ENCODE data around the gene LRP10.
"Not testable (repeated sequence)": the region's sequence is repeated elsewhere in the genome, so short reads cannot be mapped to it uniquely, and the experiment has no call there.

LRP10 gene

DNA sequence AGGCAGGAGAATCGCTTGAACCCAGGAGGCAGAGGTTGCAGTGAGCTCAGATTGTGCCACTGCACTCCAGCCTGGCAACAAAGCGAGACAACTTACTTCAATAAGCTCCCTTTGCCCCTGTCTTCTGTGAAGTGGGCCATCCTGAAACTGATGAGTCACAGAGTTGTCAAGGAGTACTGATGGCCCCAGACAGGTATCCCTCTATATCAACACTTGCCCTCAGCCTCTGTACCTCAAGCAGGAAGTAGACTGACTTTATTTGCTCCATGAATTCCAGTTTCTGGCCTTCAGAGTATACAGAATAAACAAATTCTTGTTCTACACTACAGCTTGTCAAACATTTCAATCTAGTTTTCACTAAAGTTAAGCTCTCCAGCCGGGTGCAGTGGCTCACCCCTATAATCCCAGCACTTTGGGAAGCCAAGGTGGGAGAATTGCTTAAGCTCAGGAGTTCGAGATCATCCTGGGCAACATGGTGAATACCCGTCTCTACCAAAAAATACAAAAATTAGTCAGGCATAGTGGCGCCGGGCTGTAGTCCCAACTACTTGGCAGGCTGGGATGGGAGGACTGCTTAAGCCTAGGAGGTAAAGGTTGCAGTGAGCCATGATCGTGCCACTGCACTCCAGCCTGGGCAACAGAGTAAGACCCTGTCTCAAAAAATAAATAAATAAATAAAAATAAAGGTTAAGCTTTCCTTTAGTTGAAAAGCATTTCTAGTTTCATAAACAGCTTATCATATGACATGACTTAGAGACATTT, 16.4 kb upstream of the LRP10 start:
- Histone ChIP-seq H3K9me3 (ENCODE audit: control insufficient read depth, low read depth, low read length) (no peaks in the 10 kb centered on the region), H3K4me1 (ENCODE audit: control insufficient read depth, low read depth, low read length) (peaks cover 3% of the 10 kb centered on the region), H3K4me3 (ENCODE audit: low read length) (no peak overlapping the region), H3K36me3 (ENCODE audit: control insufficient read depth, low read depth, low read length) (no peaks in the 10 kb centered on the region), H3K27me3 (ENCODE audit: control insufficient read depth, insufficient read depth, low read length) (no peaks in the 10 kb centered on the region), H3K9ac (ENCODE audit: low read length) (no peak overlapping the region), H3K27ac (ENCODE audit: low read length) (no peak overlapping the region)

DNA sequence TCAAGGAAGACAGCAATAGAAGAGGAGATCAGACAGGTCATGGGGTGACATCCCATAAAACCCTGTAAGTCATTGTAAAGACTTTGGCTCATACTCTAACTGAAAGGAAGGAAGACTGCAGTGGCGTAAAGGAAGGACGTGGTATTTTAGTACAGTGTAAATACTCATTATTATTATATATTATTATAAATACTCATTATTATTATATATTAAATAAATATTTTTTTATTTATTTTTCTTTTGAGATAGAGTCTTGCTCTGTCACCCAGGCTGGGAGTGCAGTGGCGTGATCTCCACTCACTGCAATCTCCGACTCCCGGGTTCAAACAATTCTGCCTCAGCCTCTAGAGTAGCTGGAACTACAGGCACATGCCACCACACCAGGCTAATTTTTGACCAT, 15.1 kb upstream of the LRP10 start:
- H3K9ac ChIP-seq (ENCODE audit: low read length): no peak overlapping the region
- H3K4me3 ChIP-seq (ENCODE audit: low read length): no peak overlapping the region
- no peak overlapping the region for H3K27ac ChIP-seq (ENCODE audit: low read length)
- H3K9me3 ChIP-seq (ENCODE audit: control insufficient read depth, low read depth, low read length): no peaks in the 10 kb centered on the region
- no peaks in the 10 kb centered on the region for H3K27me3 ChIP-seq (ENCODE audit: control insufficient read depth, insufficient read depth, low read length)
- H3K36me3 ChIP-seq (ENCODE audit: control insufficient read depth, low read depth, low read length): no peaks in the 10 kb centered on the region
- H3K4me1 ChIP-seq (ENCODE audit: control insufficient read depth, low read depth, low read length): peaks cover 3% of the 10 kb centered on the region

DNA sequence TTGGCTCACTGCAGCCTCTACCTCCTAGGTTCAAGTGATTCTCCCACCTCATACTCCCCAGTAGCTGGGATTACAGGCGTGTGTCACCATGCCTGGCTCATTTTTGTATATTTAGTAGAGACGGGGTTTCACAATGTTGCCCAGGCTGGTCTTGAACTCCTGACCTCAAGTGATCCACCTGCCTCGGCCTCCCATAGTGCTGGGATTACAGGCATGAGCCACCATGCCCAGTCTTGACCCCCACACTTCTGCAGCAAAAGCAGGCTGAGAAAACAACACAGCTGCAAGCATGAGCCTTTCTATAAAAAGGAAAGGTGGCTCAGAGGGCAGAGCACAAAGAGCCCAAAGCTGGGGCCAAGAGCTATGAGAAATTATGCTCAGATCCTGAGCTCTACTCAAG, 11.2 kb upstream of the LRP10 start:
- H3K9me3 ChIP-seq (ENCODE audit: control insufficient read depth, low read depth, low read length); H3K27me3 ChIP-seq (ENCODE audit: control insufficient read depth, insufficient read depth, low read length); H3K9ac ChIP-seq (ENCODE audit: low read length); H3K27ac ChIP-seq (ENCODE audit: low read length); H3K4me3 ChIP-seq (ENCODE audit: low read length); H3K4me1 ChIP-seq (ENCODE audit: control insufficient read depth, low read depth, low read length); H3K36me3 ChIP-seq (ENCODE audit: control insufficient read depth, low read depth, low read length): not testable (repeated sequence)

DNA sequence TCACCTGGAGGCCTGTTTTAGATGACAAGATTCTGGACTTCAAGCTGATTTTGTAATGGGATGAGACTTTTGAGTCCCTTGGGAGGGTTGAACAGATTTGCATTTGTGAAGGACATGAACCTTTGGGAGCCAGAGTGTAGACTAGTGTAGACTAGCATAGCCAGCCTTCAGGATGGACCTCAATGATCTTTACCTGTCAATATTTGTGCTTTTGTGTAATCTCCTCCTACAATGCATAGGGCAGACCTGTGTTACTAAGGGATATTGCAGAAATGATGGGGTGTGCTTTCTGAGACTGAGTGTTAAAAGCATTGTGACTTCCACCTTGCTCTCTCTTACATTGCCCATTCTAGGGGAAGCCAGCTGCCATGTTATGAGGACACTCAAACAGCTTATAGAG, 9.9 kb upstream of the LRP10 start:
- H3K27ac ChIP-seq (ENCODE audit: low read length): no peak overlapping the region
- H3K9ac ChIP-seq (ENCODE audit: low read length): no peak overlapping the region
- no peaks in the 10 kb centered on the region for H3K36me3 ChIP-seq (ENCODE audit: control insufficient read depth, low read depth, low read length)
- no peaks in the 10 kb centered on the region for H3K27me3 ChIP-seq (ENCODE audit: control insufficient read depth, insufficient read depth, low read length)
- H3K9me3 ChIP-seq (ENCODE audit: control insufficient read depth, low read depth, low read length): no peaks in the 10 kb centered on the region
- no peaks in the 10 kb centered on the region for H3K4me1 ChIP-seq (ENCODE audit: control insufficient read depth, low read depth, low read length)
- H3K4me3 ChIP-seq (ENCODE audit: low read length): no peak overlapping the region

DNA sequence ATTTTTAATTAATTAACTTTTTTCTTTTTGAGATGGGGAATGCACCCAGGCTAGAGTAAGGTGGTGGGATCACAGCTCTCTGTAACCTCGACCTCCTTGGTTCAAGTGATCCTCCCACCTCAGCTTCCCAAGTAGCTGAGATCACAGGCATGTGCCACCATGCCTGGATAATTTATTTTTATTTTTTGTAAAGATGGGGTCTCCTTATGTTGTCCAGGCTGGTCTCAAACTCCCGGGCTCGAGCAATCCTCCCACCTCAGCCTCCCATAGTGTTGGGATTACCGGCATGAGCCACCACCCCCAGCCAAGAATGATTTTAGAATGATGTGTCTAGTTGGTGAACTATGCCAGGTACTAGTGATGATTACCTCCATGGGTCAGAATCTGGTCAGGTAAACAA, 6.6 kb upstream of the LRP10 start:
- Histone ChIP-seq H3K4me1 (ENCODE audit: control insufficient read depth, low read depth, low read length) (no peaks in the 10 kb centered on the region), H3K27me3 (ENCODE audit: control insufficient read depth, insufficient read depth, low read length) (no peaks in the 10 kb centered on the region), H3K4me3 (ENCODE audit: low read length) (no peak overlapping the region), H3K27ac (ENCODE audit: low read length) (no peak overlapping the region), H3K9ac (ENCODE audit: low read length) (no peak overlapping the region), H3K36me3 (ENCODE audit: control insufficient read depth, low read depth, low read length) (no peaks in the 10 kb centered on the region), H3K9me3 (ENCODE audit: control insufficient read depth, low read depth, low read length) (no peaks in the 10 kb centered on the region)

DNA sequence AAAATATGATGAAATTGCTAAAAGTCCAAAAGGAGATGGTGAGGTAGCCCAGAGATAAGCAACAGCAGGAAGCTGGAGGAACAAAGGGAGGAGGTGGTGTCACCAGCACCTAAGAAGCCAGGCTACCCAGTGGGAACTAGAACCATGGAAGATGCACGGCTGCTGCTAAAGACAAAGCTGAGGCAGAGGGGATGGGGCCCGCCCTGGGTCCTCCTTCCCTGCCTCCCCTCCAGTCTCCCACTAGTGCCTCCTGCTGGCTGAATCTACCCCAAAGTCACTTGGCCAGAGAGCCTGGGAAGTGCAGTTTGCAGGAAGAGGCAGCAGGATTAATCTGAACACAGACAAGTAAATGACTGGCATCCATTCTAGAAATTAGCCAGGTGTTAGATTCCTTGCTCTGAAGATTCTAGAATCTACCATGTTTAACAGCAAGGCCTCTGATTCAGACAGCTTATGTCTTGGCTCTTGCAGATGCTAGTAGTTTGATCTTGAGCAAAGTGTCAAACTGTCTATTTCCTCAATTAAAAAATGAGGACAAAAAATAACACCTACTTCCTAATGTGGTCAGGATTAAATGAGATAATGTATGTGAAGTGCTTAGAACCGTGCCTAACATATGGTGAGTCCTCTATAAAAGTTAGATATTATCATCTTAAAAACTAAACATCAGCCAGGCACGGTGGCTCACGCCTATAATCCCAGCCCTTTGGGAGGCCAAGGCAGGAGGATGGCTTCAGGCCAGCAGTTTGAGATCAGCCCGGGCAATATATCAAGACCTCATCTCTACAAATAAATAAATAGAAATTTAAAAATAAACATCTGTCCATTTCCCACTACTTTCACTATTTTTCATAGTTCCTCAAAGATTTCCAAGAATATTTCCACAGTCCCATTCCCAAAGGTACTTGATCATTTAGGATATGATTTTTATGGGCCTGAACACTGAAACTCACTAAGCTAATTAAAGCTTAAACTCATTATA, 5.8 kb upstream of the LRP10 start:
- no peaks in the 10 kb centered on the region for H3K36me3 ChIP-seq (ENCODE audit: control insufficient read depth, low read depth, low read length)
- H3K4me3 ChIP-seq (ENCODE audit: low read length): no peak overlapping the region

DNA sequence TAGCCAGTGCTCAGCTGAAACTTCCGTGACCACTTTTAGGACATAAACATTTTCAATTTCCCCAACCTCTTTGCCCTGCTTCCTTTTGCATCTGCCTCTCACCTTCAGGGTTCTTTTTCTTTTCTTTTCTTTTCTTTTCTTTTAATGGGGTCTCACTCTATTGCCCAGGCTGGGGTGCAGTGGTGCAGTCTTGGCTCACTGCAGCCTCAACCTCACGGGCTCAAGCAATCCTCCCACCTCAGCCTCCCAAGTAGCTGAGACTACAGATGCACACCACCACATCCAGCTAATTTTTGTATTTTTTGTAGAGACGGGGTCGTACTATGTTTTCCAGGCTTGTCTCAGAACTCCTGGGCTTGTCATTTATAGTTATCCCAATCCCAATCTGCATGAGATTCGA, 4.7 kb upstream of the LRP10 start:
- Histone ChIP-seq H3K9me3 (ENCODE audit: control insufficient read depth, low read depth, low read length) (no peaks in the 10 kb centered on the region), H3K27me3 (ENCODE audit: control insufficient read depth, insufficient read depth, low read length) (no peaks in the 10 kb centered on the region), H3K4me1 (ENCODE audit: control insufficient read depth, low read depth, low read length) (peaks cover 12% of the 10 kb centered on the region), H3K36me3 (ENCODE audit: control insufficient read depth, low read depth, low read length) (no peaks in the 10 kb centered on the region), H3K4me3 (ENCODE audit: low read length) (no peak overlapping the region), H3K27ac (ENCODE audit: low read length) (no peak overlapping the region), H3K9ac (ENCODE audit: low read length) (no peak overlapping the region)

More for the DNA sequence above, 5.8 kb upstream of the LRP10 start:
- Histone ChIP-seq H3K27me3 (ENCODE audit: control insufficient read depth, insufficient read depth, low read length) (no peaks in the 10 kb centered on the region), H3K4me1 (ENCODE audit: control insufficient read depth, low read depth, low read length) (peaks cover 5% of the 10 kb centered on the region), H3K9me3 (ENCODE audit: control insufficient read depth, low read depth, low read length) (no peaks in the 10 kb centered on the region), H3K9ac (ENCODE audit: low read length) (no peak overlapping the region), H3K27ac (ENCODE audit: low read length) (no peak overlapping the region)

DNA sequence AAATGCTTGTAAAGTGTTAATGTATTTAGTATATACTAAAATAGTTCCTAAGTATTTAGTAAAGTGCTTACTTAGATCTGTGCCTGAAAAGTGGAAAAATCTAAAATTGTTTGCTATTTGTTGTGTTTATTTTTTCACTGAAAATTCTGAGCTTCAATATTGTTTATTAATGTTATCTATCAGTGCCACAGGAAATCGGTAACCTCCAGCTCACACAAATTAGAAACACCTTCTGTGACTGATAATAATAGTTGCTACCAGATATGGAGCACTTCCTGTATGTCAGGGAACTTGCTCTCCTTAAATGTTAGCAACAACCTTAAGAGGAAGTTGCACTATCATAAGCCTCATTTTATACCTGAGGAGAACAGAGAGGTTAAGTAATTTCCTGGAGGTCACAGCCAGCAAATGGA, 723 bp upstream of the LRP10 start:
- Histone ChIP-seq H3K4me3 (ENCODE audit: low read length) (peak overlapping the region; percentile 82), H3K36me3 (ENCODE audit: control insufficient read depth, low read depth, low read length) (peaks cover 7% of the 10 kb centered on the region), H3K27me3 (ENCODE audit: control insufficient read depth, insufficient read depth, low read length) (no peaks in the 10 kb centered on the region), H3K9me3 (ENCODE audit: control insufficient read depth, low read depth, low read length) (no peaks in the 10 kb centered on the region), H3K27ac (ENCODE audit: low read length) (no peak overlapping the region), H3K4me1 (ENCODE audit: control insufficient read depth, low read depth, low read length) (peaks cover 12% of the 10 kb centered on the region), H3K9ac (ENCODE audit: low read length) (no peak overlapping the region)

DNA sequence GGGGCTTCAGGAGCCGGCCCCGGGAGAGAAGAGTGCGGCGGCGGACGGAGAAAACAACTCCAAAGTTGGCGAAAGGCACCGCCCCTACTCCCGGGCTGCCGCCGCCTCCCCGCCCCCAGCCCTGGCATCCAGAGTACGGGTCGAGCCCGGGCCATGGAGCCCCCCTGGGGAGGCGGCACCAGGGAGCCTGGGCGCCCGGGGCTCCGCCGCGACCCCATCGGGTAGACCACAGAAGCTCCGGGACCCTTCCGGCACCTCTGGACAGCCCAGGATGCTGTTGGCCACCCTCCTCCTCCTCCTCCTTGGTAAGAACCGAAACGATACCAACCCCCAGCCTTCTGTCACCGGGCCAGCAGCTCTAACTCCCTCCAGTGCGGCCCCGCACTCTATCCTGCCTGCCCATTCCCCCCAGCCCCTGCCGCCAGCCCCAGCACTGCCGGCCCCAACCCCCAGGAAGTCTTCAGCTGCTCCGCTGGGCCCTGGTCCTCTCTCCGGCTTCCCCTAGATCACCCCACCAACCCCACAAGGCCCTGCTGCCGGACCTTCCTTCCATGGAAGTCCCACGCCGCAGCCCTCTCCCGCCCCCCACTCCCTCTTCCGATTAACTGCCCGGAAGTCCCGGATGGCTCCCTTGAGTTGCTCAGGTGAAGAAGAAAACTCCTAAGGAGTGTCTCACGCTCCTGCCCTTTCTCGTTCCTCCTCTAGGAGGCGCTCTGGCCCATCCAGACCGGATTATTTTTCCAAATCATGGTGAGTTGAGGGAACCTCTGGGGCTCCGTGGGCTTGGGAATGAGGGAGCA, 693 bp downstream of the LRP10 start:
- Histone ChIP-seq H3K4me3 (ENCODE audit: low read length) (peak overlapping the region; percentile 82), H3K9me3 (ENCODE audit: control insufficient read depth, low read depth, low read length) (no peaks in the 10 kb centered on the region), H3K4me1 (ENCODE audit: control insufficient read depth, low read depth, low read length) (peaks cover 12% of the 10 kb centered on the region), H3K9ac (ENCODE audit: low read length) (peak overlapping the region; percentile 59), H3K36me3 (ENCODE audit: control insufficient read depth, low read depth, low read length) (peaks cover 7% of the 10 kb centered on the region), H3K27me3 (ENCODE audit: control insufficient read depth, insufficient read depth, low read length) (no peaks in the 10 kb centered on the region), H3K27ac (ENCODE audit: low read length) (no peak overlapping the region)

DNA sequence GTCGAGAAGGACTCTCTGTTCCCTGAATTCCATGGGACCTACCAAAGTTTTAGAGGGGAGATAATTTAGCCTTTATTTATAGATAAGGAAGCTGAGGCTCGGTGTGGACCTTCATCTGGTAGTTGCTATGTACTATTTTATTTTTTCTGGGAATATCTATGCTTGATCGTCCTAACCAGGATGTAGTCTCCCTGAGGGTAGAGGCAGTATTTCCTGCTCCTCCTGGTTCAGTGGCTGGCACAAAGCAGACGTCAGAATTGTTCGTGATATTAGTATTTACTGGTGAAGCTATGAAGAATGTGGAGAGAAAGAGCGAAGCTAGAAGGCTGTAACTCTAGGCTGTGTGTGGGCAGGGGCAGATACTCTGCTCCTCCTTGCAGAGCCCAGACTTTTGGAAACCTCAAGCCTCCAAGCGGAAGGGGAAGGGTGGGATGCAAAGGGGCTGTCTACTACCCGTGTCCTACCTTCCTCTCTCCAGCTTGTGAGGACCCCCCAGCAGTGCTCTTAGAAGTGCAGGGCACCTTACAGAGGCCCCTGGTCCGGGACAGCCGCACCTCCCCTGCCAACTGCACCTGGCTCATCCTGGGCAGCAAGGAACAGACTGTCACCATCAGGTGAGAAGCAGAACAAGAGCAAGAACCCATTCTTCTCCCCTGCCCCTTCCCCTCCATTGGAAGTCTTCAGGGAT, 1.4 kb downstream of the LRP10 start:
- H3K36me3 ChIP-seq (ENCODE audit: control insufficient read depth, low read depth, low read length): peaks cover 7% of the 10 kb centered on the region
- H3K9me3 ChIP-seq (ENCODE audit: control insufficient read depth, low read depth, low read length): no peaks in the 10 kb centered on the region
- H3K4me1 ChIP-seq (ENCODE audit: control insufficient read depth, low read depth, low read length): peaks cover 12% of the 10 kb centered on the region
- H3K27me3 ChIP-seq (ENCODE audit: control insufficient read depth, insufficient read depth, low read length): no peaks in the 10 kb centered on the region
- peak overlapping the region; percentile 82 for H3K4me3 ChIP-seq (ENCODE audit: low read length)
- H3K27ac ChIP-seq (ENCODE audit: low read length): no peak overlapping the region
- peak overlapping the region; percentile 59 for H3K9ac ChIP-seq (ENCODE audit: low read length)

All from iPS-18a (cell line).